Mucosa of rectum (tissue), 2 donors: ENCODE data around the gene GRIA3.

Source experiments
- H3K27ac ChIP-seq, 2 donors: one replicate each; pipeline ENCODE4 v1.7.0; 2013; ENCODE audit warnings: inconsistent platforms in 2 of 2, low read depth in 2 of 2, low read length in 2 of 2
- H3K27me3 ChIP-seq, 2 donors: one replicate each; pipeline ENCODE4 v1.7.0; 2013; ENCODE audit warnings: low read length in 2 of 2; ENCODE audit not compliant: control insufficient read depth in 2 of 2, insufficient read depth in 2 of 2
- H3K36me3 ChIP-seq, 2 donors: one replicate each; pipeline ENCODE4 v1.7.0; 2013; ENCODE audit warnings: low read length in 2 of 2; ENCODE audit not compliant: control insufficient read depth in 2 of 2, insufficient read depth in 2 of 2
- H3K4me1 ChIP-seq, 2 donors: one replicate each; pipeline ENCODE4 v1.7.0; 2013; ENCODE audit warnings: low read length in 2 of 2, mild to moderate bottlenecking in 1 of 2; ENCODE audit not compliant: control insufficient read depth in 2 of 2, insufficient read depth in 2 of 2
- H3K4me3 ChIP-seq, 2 donors: one replicate each; pipeline ENCODE4 v1.7.0; 2013; ENCODE audit warnings: low read length in 2 of 2
- H3K9ac ChIP-seq, 2 donors: one replicate each; pipeline ENCODE4 v1.7.0; 2013; ENCODE audit warnings: low read length in 2 of 2, low read depth in 1 of 2, mild to moderate bottlenecking in 1 of 2
- H3K9me3 ChIP-seq, 2 donors: one replicate each; pipeline ENCODE4 v1.7.0; 2013; ENCODE audit warnings: low read length in 2 of 2; ENCODE audit not compliant: control insufficient read depth in 2 of 2
- donor health status: healthy.
- donor health status: Normal muscosa, but diverticular disease.

Gene GRIA3

DNA sequence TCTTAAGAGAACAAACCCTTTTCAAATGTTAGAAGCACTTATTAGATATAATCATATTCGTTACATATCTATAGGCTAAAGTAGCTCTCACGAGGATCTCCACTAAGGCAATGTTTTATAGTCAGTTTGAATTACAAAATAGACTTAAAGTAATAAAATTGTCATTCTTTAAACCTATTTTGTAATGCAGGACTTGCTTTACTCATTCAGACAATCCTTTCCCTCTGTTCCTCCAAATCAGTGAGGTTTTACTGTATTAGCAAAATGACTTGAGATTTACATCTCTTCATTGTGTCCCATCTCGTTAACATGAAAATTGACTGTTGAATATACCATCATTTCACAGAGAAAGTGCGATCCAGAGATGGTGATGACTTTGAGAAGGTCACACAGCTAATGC lies 284.4 kb downstream of the GRIA3 start:
- no peaks in the 10 kb centered on the region for H3K4me1 ChIP-seq
- H3K9ac ChIP-seq: no peak overlapping the region
- H3K27ac ChIP-seq: no peak overlapping the region
- H3K4me3 ChIP-seq: no peak overlapping the region
- H3K36me3 ChIP-seq: no peaks in the 10 kb centered on the region
- no peaks in the 10 kb centered on the region for H3K9me3 ChIP-seq
- H3K27me3 ChIP-seq: no peaks in the 10 kb centered on the region

- no peaks in the 10 kb centered on the region for H3K9me3 ChIP-seq
- no peak overlapping the region for H3K9ac ChIP-seq
- H3K36me3 ChIP-seq: no peaks in the 10 kb centered on the region
- H3K4me3 ChIP-seq: no peak overlapping the region
- no peaks in the 10 kb centered on the region for H3K4me1 ChIP-seq
- H3K27ac ChIP-seq: no peak overlapping the region
- no peaks in the 10 kb centered on the region for H3K27me3 ChIP-seq
These were observed 291.1 kb downstream of the GRIA3 start for GRCh38 chrX:123475068-123475724.

GRCh38 chrX:123476611-123477219 lies 292.6 kb downstream of the GRIA3 start:
- no peaks in the 10 kb centered on the region for H3K4me1 ChIP-seq
- no peak overlapping the region for H3K27ac ChIP-seq
- no peak overlapping the region for H3K4me3 ChIP-seq
- no peaks in the 10 kb centered on the region for H3K9me3 ChIP-seq
- H3K27me3 ChIP-seq: no peaks in the 10 kb centered on the region
- H3K9ac ChIP-seq: no peak overlapping the region
- H3K36me3 ChIP-seq: no peaks in the 10 kb centered on the region

- Histone ChIP-seq H3K9me3 (no peaks in the 10 kb centered on the region), H3K27ac (no peak overlapping the region), H3K4me3 (no peak overlapping the region), H3K9ac (no peak overlapping the region), H3K27me3 (no peaks in the 10 kb centered on the region), H3K4me1 (no peaks in the 10 kb centered on the region), H3K36me3 (no peaks in the 10 kb centered on the region)
These were observed 293.6 kb downstream of the GRIA3 start for GRCh38 chrX:123477673-123478072.

DNA sequence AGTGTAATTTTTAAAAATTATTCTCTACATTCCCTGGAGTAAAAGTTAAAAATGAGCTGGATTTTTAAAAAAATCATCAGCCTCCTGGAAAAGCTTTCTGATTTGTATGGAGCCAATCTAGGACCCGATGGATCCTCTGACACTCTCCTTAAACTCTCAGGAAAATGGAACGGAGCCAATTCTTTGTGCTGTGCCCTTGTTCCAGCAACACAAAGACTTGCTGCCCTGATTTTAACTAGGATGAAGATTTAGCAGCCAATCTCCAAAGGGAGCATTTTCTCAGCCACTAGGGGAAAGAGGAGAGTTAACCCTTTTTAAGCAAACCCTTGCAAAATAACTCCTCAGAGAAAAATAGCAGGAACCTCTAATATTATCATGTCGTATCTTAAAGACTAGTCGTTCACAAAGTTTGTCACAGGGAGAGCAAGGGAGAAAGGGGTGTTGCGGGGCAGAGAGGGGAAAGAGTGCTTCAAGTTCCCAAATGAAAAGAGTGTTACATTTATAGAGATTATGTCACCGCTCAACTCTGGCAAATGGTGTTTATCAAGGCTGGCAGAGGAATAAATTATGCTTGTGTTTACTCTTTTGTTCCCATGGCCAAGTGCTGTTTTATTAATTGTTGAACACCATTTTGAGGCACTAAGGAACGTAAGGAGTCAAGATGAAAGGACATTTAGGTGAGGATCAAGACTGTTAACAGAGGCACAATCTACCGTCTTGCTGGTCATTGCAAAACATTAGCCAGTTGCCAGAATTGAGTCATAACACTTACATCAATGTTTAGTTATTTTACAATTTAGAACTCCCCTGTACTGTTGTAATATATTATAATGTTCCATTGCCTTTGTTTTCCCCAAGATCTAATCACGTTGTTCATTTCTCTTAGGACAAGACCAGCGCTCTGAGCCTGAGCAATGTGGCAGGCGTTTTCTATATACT lies 298.1 kb downstream of the GRIA3 start:
- no peaks in the 10 kb centered on the region for H3K9me3 ChIP-seq
- H3K4me1 ChIP-seq: no peaks in the 10 kb centered on the region
- H3K36me3 ChIP-seq: no peaks in the 10 kb centered on the region
- no peak overlapping the region for H3K27ac ChIP-seq
- no peak overlapping the region for H3K4me3 ChIP-seq
- no peak overlapping the region for H3K9ac ChIP-seq
- no peaks in the 10 kb centered on the region for H3K27me3 ChIP-seq

- H3K27ac ChIP-seq: no peak overlapping the region
- no peak overlapping the region for H3K4me3 ChIP-seq
- no peak overlapping the region for H3K9ac ChIP-seq
- no peaks in the 10 kb centered on the region for H3K9me3 ChIP-seq
- H3K27me3 ChIP-seq: no peaks in the 10 kb centered on the region
- H3K36me3 ChIP-seq: no peaks in the 10 kb centered on the region
- no peaks in the 10 kb centered on the region for H3K4me1 ChIP-seq
These were observed 302.2 kb downstream of the GRIA3 start for GRCh38 chrX:123486297-123486696.

GRCh38 chrX:123487236-123487635 lies 303.2 kb downstream of the GRIA3 start:
- H3K36me3 ChIP-seq: no peaks in the 10 kb centered on the region
- no peaks in the 10 kb centered on the region for H3K27me3 ChIP-seq
- H3K9ac ChIP-seq: no peak overlapping the region
- H3K27ac ChIP-seq: no peak overlapping the region
- H3K4me1 ChIP-seq: no peaks in the 10 kb centered on the region
- H3K4me3 ChIP-seq: no peak overlapping the region
- no peaks in the 10 kb centered on the region for H3K9me3 ChIP-seq

GRCh38 chrX:123487669-123488068 lies 303.6 kb downstream of the GRIA3 start:
- H3K36me3 ChIP-seq: no peaks in the 10 kb centered on the region
- no peak overlapping the region for H3K9ac ChIP-seq
- no peaks in the 10 kb centered on the region for H3K27me3 ChIP-seq
- no peaks in the 10 kb centered on the region for H3K9me3 ChIP-seq
- no peak overlapping the region for H3K4me3 ChIP-seq
- H3K27ac ChIP-seq: no peak overlapping the region
- H3K4me1 ChIP-seq: no peaks in the 10 kb centered on the region

DNA sequence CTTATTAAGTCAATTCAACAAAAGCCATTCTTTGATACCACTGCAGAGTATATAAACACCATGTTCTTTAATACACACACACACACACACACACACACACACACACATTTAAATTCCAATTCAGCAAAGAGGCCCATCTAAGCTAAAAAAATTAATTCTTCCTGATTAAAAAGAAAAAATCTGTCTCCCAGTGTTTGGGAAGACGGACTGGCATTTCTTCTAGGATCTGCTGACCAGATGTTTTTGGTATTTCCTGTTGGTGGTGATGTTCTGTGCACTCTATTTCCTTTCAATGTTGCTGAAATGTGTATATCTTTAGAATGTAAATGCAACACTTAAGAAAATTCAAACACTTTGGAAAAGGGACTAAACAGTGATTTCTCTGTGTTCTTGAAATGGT lies 304.9 kb downstream of the GRIA3 start:
- H3K27me3 ChIP-seq: no peaks in the 10 kb centered on the region
- no peak overlapping the region for H3K4me3 ChIP-seq

DNA sequence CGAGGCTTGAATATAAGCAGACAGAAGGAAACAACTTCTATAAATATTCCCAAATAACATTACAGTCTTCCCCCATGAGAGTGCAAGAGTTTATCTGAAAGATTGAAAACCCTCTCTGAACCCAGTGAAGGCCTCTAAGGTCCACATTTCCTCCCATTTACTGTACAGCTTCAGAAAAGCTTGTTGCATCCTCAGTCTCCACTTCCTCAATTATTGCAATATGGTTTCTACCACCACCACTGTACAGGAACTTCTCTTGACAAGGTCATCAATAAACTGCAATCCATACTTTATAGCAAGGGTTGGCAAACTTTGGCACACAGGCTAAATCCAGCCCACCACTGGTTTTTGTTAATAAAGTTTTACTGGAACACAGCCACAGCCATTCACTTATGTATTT lies 309.8 kb downstream of the GRIA3 start:
- Histone ChIP-seq H3K4me3 (no peak overlapping the region), H3K9ac (no peak overlapping the region), H3K27ac (no peak overlapping the region), H3K36me3 (no peaks in the 10 kb centered on the region), H3K27me3 (no peaks in the 10 kb centered on the region), H3K4me1 (no peaks in the 10 kb centered on the region), H3K9me3 (no peaks in the 10 kb centered on the region)

More for the DNA sequence above, 304.9 kb downstream of the GRIA3 start:
- Histone ChIP-seq H3K9me3 (no peaks in the 10 kb centered on the region), H3K27ac (no peak overlapping the region), H3K4me1 (no peaks in the 10 kb centered on the region), H3K36me3 (no peaks in the 10 kb centered on the region), H3K9ac (no peak overlapping the region)
